ENCODE measurements around the gene SAP30L. TPM values are rescaled to one million over a fixed set of nuclear protein-coding genes. Genes with fewer than 3 reads are reported as not detected.

SAP30L gene
- total RNA-seq, 1 experiment from 2014 or later = 53.0 TPM

- Histone ChIP-seq H3K4me3 (no peak overlapping the region), H3K27me3 (ENCODE audit: insufficient read depth, low read depth) (no peaks in the 10 kb centered on the region), H3F3A (ENCODE audit: insufficient read depth, low read depth) (no peaks in the 10 kb centered on the region), H3K27ac (no peak overlapping the region), H3K9me3 (ENCODE audit: insufficient read depth, low read depth) (no peaks in the 10 kb centered on the region), H3K9me2 (ENCODE audit: insufficient read depth) (no peaks in the 10 kb centered on the region), H3K36me3 (ENCODE audit: low read depth) (0 out of 2 replicates have a peak, but pooled peaks cover 12% of the 10 kb centered on the region), H3K79me2 (ENCODE audit: low read depth) (no peaks in the 10 kb centered on the region), H2AFZ (no peak overlapping the region), H3K4me2 (no peak overlapping the region), H4K20me1 (ENCODE audit: insufficient read depth) (no peaks in the 10 kb centered on the region), H3K4me1 (replicated peaks; ENCODE audit: insufficient read depth) (no peaks in the 10 kb centered on the region)
- BruUV-seq (replicated peaks) = no TSS peak
- DNase-seq = peak in 1 of 2 experiments; percentile 23
- intact Hi-C loops (cut with micrococcal nuclease; ENCODE audit: unreplicated experiment) = loop anchor here (1.0 kb wide), 1 partner anchor 333 kb away; no protein-coding TSS in a partner anchor
- POLR2A ChIA-PET (ENCODE audit: unreplicated experiment) = interaction anchor here (0.7 kb wide), 1 partner anchor 363 kb away, joined by 9 read pairs; no protein-coding TSS in a partner anchor
- CTCF ChIA-PET = interaction anchor here (0.7 kb wide), 1 partner anchor 184 kb away, joined by 3 read pairs; no protein-coding TSS in a partner anchor
- peak; percentile 61 for TF ChIP-seq CTCF (conservative IDR thresholded peaks at IDR 0.05)
- TF ChIP-seq EZH2 (IDR thresholded peaks at IDR 0.05; ENCODE audit: low read depth) = no peak
These were observed 40.6 kb upstream of the SAP30L start for GRCh38 chr5:154405078-154405792.

GRCh38 chr5:154406231-154406630 is 39.6 kb upstream of the SAP30L start:
- no peaks in the 10 kb centered on the region for H3F3A ChIP-seq (ENCODE audit: insufficient read depth, low read depth)
- H3K9me3 ChIP-seq (ENCODE audit: insufficient read depth, low read depth) = no peaks in the 10 kb centered on the region
- H3K4me2 ChIP-seq = no peak overlapping the region
- no peaks in the 10 kb centered on the region for H3K9me2 ChIP-seq (ENCODE audit: insufficient read depth)
- intact Hi-C loops (cut with micrococcal nuclease; ENCODE audit: unreplicated experiment) = no loop called here
- H3K27me3 ChIP-seq (ENCODE audit: insufficient read depth, low read depth) = no peaks in the 10 kb centered on the region
- BruUV-seq (replicated peaks) = no TSS peak
- peak in 1 of 2 experiments; percentile 56 for DNase-seq
- no peak overlapping the region for H3K4me3 ChIP-seq
- H3K4me1 ChIP-seq (replicated peaks; ENCODE audit: insufficient read depth) = no peaks in the 10 kb centered on the region
- H3K36me3 ChIP-seq (ENCODE audit: low read depth) = 0 out of 2 replicates have a peak, but pooled peaks cover 12% of the 10 kb centered on the region
- H4K20me1 ChIP-seq (ENCODE audit: insufficient read depth) = no peaks in the 10 kb centered on the region
- ChIA-PET CTCF (no interaction called here), POLR2A (ENCODE audit: unreplicated experiment) (interaction anchor here (0.7 kb wide), 1 partner anchor 362 kb away, joined by 9 read pairs; no protein-coding TSS in a partner anchor)
- H3K79me2 ChIP-seq (ENCODE audit: low read depth) = no peaks in the 10 kb centered on the region
- TF ChIP-seq EZH2 (IDR thresholded peaks at IDR 0.05; ENCODE audit: low read depth) = no peak
- TF ChIP-seq CTCF (conservative IDR thresholded peaks at IDR 0.05) = no peak
- no peak overlapping the region for H2AFZ ChIP-seq
- no peak overlapping the region for H3K27ac ChIP-seq

DNA sequence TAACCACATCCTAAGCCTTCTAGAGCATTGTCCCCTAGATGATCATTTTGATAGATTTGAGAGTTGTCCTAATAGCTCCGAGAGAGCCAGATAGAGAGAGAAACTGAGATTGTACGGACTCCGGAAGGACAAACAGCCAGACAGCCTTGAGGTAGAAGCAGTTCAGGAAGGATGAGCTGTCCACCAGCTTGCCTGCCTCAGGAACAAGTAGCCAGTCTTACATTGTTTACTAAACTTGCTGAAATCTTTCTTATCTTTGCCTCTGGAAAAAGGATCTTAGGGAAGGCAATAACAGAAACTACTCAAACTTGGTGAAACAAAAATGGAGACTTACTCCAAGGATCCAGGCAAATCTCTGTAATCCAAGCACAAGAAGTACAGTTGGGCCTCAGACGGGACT is 39.0 kb upstream of the SAP30L start:
- H3K4me2 ChIP-seq = no peak overlapping the region
- no peak for DNase-seq
- H2AFZ ChIP-seq = no peak overlapping the region
- H3F3A ChIP-seq (ENCODE audit: insufficient read depth, low read depth) = no peaks in the 10 kb centered on the region
- intact Hi-C loops (cut with micrococcal nuclease; ENCODE audit: unreplicated experiment) = no loop called here
- TF ChIP-seq CTCF (conservative IDR thresholded peaks at IDR 0.05) (no peak), EZH2 (IDR thresholded peaks at IDR 0.05; ENCODE audit: low read depth) (no peak)
- H3K27me3 ChIP-seq (ENCODE audit: insufficient read depth, low read depth) = no peaks in the 10 kb centered on the region
- H3K4me1 ChIP-seq (replicated peaks; ENCODE audit: insufficient read depth) = no peaks in the 10 kb centered on the region
- no peaks in the 10 kb centered on the region for H3K9me3 ChIP-seq (ENCODE audit: insufficient read depth, low read depth)
- no peaks in the 10 kb centered on the region for H3K79me2 ChIP-seq (ENCODE audit: low read depth)
- no peak overlapping the region for H3K27ac ChIP-seq
- H4K20me1 ChIP-seq (ENCODE audit: insufficient read depth) = no peaks in the 10 kb centered on the region
- ChIA-PET CTCF (no interaction called here), POLR2A (ENCODE audit: unreplicated experiment) (no interaction called here)
- H3K9me2 ChIP-seq (ENCODE audit: insufficient read depth) = no peaks in the 10 kb centered on the region
- BruUV-seq (replicated peaks) = no TSS peak
- H3K4me3 ChIP-seq = no peak overlapping the region
- H3K36me3 ChIP-seq (ENCODE audit: low read depth) = 0 out of 2 replicates have a peak, but pooled peaks cover 12% of the 10 kb centered on the region

All from PC-9 (cell line).